Fibroblast of pulmonary artery (primary cell): Measurements from ENCODE around the gene MITF.

ENCODE experiments used
- DNase-seq: peaks from one replicate; pipeline ENCODE4 v3.0.0-alpha.2; 2010; ENCODE audit warnings: low read depth
- H3K4me3 ChIP-seq: replicated peaks from 2 replicates; pipeline ENCODE4 v1.5.1; 2011; ENCODE audit warnings: low read depth, mild to moderate bottlenecking, control low read depth, low read length, moderate library complexity
- CTCF ChIP-seq: IDR thresholded peaks from 2 replicates; pipeline ENCODE4 v1.5.1; 2011; ENCODE audit warnings: mild to moderate bottlenecking, control low read depth, low read length, inconsistent platforms; ENCODE audit errors: missing control alignments

Gene MITF

GRCh38 chr3:69716119-69716518 is 23.1 kb upstream of the MITF start:
- no peak for DNase-seq
- no peak for TF ChIP-seq CTCF
- H3K4me3 ChIP-seq: no peak overlapping the region

- no peak overlapping the region for H3K4me3 ChIP-seq
- no peak for TF ChIP-seq CTCF
- DNase-seq: no peak
Measured at GRCh38 chr3:69718866-69719586, 20.2 kb upstream of the MITF start.

- DNase-seq: no peak
Measured at GRCh38 chr3:69719587-69720122, 19.6 kb upstream of the MITF start.

GRCh38 chr3:69720824-69721223 is 18.4 kb upstream of the MITF start:
- TF ChIP-seq CTCF: no peak
- no peak overlapping the region for H3K4me3 ChIP-seq
- no peak for DNase-seq

More at GRCh38 chr3:69719587-69720122, 19.6 kb upstream of the MITF start:
- H3K4me3 ChIP-seq: no peak overlapping the region
- no peak for TF ChIP-seq CTCF

- no peak for DNase-seq
- no peak overlapping the region for H3K4me3 ChIP-seq
- no peak for TF ChIP-seq CTCF
Measured at GRCh38 chr3:69723389-69723788, 15.9 kb upstream of the MITF start.

- DNase-seq: no peak
- H3K4me3 ChIP-seq: no peak overlapping the region
- no peak for TF ChIP-seq CTCF
Measured at GRCh38 chr3:69724722-69725435, 14.4 kb upstream of the MITF start.
